GM18498 (cell line): ENCODE data around the gene ZER1.
"Not testable (repeated sequence)": the region's sequence is repeated elsewhere in the genome, so short reads cannot be mapped to it uniquely, and the experiment has no call there.

Experiments
- ATAC-seq: cut with Tn5 transposase; IDR thresholded peaks from one replicate; pipeline ENCODE4 v1.9.1; 2021; ENCODE audit warnings: mild to moderate bottlenecking, moderate library complexity; ENCODE audit not compliant: unreplicated experiment

The ZER1 gene

GRCh38 chr9:128696923-128697707 is 74.6 kb downstream of the ZER1 start:
- no peak for ATAC-seq

GRCh38 chr9:128694344-128694743 is 77.4 kb downstream of the ZER1 start:
- ATAC-seq: no peak

- not testable (repeated sequence) for ATAC-seq
These were observed 78.0 kb downstream of the ZER1 start for GRCh38 chr9:128693738-128694137.

- no peak for ATAC-seq
These were observed 81.1 kb downstream of the ZER1 start for GRCh38 chr9:128690684-128691034.

- ATAC-seq: peak; percentile 3
These were observed 81.7 kb downstream of the ZER1 start for GRCh38 chr9:128689820-128690683.

GRCh38 chr9:128689293-128689774 is 82.4 kb downstream of the ZER1 start:
- peak; percentile 23 for ATAC-seq

GRCh38 chr9:128688501-128689292 is 83.0 kb downstream of the ZER1 start, which contains the start of gene SET:
SET (plus strand) TSS chr9:128689222; CDS start chr9:128689583, 361 bp downstream.
- ATAC-seq: peak; percentile 79

GRCh38 chr9:128687453-128687852 is 84.3 kb downstream of the ZER1 start:
- ATAC-seq: no peak

GRCh38 chr9:128685636-128686489 is 85.9 kb downstream of the ZER1 start:
- no peak for ATAC-seq

GRCh38 chr9:128684325-128685199 is 87.2 kb downstream of the ZER1 start:
- ATAC-seq: peak; percentile 26

- no peak for ATAC-seq
These were observed 87.7 kb downstream of the ZER1 start for GRCh38 chr9:128684065-128684324.

GRCh38 chr9:128683340-128684064 is 88.2 kb downstream of the ZER1 start:
- peak; percentile 34 for ATAC-seq
